Thyroid gland (tissue), 4 donors: Measurements from ENCODE around the gene LMO4.

Experiments
- POLR2A ChIP-seq, 2 donors: fragments of 450-650 bp; IDR thresholded peaks; one replicate each; pipeline ENCODE4 v1.6.1; 2017; ENCODE audit warnings: antibody characterized with exemption in 2 of 2, mild to moderate bottlenecking in 2 of 2, moderate library complexity in 1 of 2
- TF ChIP-seq, protein P1 (sequence below), 6 experiments: fragments of 200-600 bp in 3 of 6; fragments of 450-650 bp in 3 of 6; sonication (generic) in 3 of 6; IDR thresholded peaks; one replicate each; pipeline ENCODE4 v1.5.1; 2016 to 2019; ENCODE audit warnings: antibody characterized with exemption in 6 of 6, mild to moderate bottlenecking in 2 of 6, inconsistent platforms in 1 of 6, moderate library complexity in 1 of 6

DNA sequence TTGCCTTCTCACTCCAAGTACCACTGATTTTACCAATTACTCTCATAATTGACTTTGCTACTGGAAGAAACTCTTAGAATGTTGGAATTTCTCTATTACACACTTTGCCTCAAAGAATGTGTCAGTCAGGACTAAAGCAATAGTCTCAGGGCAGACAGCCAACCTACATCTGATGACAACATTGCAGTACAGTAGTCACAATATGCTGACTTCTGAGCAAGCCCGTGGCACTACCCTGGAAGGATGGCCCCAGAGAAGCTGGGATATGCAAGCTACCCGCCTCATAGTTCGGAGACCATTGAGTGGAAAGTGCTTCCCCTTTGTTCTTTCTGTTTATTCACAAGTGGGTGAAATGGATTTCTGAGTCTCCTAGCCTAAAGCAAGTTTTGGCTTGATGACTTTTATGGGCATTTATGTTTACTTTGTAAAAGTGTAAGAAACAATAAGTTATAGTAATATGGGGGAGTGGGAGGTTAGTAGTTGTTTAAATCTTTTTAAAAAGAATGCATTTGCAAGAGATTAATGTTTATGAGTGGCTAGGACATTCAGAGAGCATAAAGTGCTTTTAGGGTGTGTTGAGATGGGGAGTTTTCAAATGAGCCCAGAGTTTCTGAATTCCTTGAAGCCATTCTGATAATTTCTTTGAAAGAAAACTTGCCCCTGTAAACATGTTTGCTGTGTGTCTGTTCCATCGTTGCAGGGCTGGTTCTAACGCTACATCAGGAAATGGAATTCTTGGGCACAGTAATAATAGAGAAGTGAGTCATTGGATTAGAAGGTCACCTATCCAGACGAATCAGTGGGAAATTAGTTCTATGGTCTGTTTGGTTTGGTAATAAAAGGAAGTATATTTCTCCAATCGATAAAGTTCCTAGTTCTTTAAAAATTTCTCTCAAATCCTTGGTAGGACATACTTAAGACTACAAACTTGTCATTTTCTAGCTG lies 63.8 kb downstream of the LMO4 start:
- TF ChIP-seq, protein P1, sequence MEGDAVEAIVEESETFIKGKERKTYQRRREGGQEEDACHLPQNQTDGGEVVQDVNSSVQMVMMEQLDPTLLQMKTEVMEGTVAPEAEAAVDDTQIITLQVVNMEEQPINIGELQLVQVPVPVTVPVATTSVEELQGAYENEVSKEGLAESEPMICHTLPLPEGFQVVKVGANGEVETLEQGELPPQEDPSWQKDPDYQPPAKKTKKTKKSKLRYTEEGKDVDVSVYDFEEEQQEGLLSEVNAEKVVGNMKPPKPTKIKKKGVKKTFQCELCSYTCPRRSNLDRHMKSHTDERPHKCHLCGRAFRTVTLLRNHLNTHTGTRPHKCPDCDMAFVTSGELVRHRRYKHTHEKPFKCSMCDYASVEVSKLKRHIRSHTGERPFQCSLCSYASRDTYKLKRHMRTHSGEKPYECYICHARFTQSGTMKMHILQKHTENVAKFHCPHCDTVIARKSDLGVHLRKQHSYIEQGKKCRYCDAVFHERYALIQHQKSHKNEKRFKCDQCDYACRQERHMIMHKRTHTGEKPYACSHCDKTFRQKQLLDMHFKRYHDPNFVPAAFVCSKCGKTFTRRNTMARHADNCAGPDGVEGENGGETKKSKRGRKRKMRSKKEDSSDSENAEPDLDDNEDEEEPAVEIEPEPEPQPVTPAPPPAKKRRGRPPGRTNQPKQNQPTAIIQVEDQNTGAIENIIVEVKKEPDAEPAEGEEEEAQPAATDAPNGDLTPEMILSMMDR (IDR thresholded peaks at IDR 0.05) = no peak
- no peak for TF ChIP-seq POLR2A (IDR thresholded peaks at IDR 0.05)
